Measurements from ENCODE around the gene LCP1.

Gene LCP1

DNA sequence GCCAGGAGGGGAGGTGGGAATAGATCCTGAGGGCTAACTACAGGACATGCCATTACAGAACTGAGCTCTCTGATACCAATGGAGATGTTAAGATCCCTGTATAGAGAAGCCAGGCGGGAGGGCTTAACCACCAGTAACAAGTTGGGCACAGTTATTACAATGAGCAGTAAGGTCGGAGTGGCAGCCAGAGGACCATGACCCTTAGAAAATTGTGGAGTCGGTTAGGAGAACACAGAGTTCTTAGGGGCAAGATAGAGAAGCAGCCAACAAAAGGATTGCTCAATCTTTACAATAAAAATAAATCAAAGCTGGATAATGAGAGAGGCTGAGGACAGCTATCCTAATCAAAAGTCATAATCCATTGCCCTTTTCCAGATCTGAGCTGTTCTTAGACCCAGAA is 87.5 kb downstream of the LCP1 start:
- DNase-seq = no peak

DNA sequence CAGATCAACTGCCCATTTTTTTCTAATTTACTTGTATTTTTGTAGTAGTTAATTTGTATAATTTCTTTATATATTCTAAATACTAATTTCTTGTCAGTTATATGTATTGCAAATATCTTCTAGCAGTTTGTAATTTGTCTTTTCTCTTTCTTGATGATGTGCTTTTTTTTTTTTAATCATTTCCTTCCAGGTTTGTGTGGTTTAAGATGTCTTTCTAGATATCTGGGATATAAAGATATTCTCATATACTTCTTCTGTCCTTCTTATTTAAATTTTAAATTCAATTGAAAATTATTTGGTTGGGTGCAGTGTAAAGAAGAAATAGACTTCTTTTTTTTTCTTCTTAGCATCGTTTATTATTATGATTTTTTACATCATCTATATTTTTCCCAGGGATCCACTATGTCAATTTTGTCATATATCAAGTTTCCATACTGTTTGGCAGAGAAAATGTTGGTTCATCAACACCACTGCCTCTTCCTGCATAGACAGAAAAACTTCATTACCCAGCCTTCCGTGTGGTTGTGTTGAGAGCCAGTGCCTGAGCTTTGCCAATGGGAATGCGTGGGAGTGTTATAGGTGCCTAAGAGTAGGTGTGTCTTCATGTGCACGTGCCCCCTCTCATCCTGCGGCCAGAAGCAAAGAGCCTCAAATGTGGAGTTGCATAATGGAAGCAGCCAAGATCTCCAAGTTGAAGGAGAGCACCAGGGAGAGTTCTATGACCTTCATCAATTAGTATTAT is 93.0 kb downstream of the LCP1 start:
- DNase-seq = no peak

DNA sequence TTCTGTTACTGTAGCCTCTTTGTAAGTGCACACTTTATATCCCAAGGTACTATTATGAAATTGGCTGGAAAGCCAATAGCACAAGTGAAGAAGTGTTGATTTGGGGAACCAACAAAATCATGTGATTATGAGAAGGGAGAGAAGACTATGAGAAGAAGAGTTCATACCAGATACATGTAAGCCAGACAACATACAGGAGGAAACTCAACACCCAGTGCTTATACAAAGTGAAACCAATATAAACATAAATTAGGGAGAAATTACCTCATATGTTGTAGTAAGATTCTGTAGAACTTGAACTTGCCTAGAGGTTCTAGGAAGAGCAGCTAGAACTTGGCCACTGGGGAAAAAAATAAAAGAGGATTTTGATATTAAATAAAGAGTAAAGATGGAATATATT is 94.5 kb downstream of the LCP1 start:
- DNase-seq = no peak

DNA sequence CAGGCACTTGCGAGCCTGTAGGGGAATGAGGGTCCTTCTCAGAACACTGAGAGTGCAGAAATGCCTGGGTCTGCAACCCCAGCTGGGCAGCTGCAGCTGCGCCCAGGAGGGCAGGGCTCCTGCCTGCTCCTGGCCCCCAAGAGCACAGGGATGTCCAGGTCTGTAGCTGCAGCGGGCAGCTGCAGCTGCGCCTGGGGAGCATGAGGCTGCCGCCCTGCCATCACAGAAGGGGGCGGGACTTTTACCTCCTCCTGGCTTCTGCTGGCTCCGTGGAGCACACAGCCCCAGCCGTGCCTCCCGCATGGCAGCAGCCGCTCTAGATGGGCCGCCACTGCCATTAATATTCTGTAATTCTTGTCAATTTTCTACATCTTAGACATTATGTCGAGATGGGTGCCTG is 95.0 kb downstream of the LCP1 start:
- DNase-seq = no peak

DNA sequence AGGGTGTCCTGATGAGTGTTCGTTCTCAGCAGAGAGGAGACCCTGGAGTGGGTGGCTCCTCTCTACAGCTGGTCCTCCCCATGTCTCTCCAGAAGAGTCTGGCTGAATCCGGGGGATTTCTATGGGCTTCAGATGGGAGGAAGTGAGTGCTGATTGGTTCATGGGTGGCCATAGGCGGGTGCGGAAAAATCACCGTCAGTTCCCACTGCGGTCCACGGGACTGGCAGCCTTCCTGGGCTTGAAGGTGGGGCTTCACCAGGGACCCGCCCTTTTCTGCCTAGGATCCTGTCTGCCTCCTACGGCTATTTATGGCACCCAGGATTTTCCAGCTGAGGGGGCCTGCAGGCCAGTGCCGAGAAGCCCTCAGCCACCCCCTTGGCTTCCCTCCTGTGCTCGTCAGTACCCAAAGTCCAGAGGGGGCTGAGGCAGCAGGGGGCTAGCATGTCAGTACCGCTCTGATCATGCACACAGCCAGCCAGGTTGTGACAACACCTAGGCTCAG is 95.5 kb downstream of the LCP1 start:
- DNase-seq = no peak

DNA sequence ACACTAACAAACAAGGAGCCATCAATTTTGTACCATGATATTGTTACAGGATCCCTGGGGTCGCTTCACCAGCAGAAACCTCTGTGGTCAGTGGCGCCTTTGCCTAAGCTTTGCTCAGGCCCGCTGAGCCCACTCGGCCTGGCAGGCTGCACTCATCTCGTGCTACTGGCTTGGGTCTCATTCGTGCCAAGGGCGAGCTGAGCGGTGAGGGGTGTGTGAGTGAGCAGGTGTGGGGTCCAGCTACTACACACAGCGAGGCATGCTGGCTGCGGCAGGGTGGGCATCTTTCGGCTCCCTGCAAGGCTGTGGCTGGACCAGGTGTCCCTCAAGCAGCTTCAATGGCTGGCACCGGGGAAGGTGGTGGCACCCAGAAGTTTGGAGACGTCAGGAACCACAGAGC is 96.2 kb downstream of the LCP1 start:
- no peak for DNase-seq

DNA sequence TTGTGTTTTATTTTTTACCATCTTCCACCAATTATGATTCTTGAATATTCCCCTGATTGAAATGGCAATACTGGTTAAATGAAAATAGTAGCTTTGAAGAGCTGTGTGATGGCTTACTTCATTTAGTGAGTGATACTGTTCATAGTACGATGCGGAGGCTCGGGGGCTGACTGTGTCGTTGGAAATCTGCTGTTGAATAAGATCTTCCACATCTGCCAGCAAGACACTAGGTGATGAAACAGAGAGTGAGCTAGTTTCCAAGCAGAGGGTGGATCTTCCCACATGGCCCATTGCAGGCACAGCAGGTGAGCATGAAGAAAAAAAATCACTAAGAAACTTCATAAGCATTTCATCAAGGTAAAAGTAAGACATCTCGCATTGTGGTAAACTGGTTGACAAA is 99.7 kb downstream of the LCP1 start:
- DNase-seq = no peak

DNA sequence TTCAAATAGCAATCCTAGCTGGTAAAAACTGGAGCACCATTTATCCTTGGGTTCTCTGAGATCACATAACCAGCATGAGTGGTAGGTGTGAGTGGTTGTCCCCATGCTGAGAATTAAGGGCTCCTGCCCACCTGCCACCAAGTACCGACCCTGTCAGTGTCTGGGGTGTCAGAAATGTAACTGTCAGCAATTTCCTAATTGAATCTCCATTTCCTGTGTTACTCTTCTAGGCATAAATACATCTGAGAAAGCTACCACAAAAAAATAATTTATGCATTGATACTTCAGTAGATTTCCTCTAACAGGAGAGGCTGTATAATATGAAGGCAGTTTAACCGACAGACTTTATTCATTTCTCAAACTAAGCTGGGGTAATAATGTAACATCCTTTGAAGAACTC is 102.2 kb downstream of the LCP1 start:
- no peak for DNase-seq

DNA sequence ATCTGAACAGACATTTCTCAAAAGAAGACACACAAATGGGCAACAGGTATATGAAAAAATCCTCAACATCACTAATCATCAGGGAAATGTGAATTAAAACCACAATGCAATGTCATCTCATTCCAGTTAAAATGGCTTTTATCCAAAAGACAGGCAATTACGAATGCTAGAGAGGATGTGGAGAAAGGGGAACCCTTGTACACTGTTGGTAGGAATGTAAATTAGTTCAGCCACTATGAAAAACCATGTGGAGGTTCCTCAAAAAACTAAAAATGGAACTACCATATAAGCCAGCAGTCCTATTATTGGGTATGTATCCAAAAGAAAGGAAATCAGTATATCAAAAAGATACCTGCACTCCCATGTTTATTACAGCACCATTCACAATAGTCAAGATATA is 104.7 kb downstream of the LCP1 start:
- DNase-seq = no peak

DNA sequence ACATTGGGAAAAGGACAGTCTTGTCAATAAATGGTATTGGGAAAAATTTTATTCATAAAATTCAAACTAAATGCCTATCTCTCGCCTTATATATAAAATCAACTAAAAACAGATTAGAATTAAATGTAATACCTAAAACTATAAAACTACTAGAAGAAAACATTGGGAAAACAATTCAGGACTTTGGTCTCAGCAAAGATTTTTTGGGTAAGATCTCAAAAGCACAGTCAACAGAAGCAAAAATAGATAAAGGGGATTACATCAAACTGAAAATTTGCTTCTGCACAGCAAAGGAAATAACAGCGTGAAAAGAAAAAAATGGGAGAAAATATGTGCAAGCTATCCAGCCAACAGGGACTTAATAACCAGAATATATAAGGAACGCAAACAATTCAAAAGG is 105.2 kb downstream of the LCP1 start:
- no peak for DNase-seq
